ENCODE results near the gene MRFAP1. TPM values are rescaled to one million over a fixed set of nuclear protein-coding genes. Genes with fewer than 3 reads are reported as not detected.

The MRFAP1 gene
- total and polyA plus RNA-seq, 10 of the 15 experiments (the other 5 are each of a cell fraction or from before 2014, with no cell fraction given) = 18.7 to 105 (median 80.8) TPM

- in situ Hi-C loops (cut with MboI) = no loop called here
- no peak for DNase-seq (ENCODE audit: low read depth, low spot score)
- no peak for ATAC-seq
- FAIRE-seq = no peak
- TF ChIP-seq PAX5 (IDR thresholded peaks at IDR 0.05; ENCODE audit: borderline replicate concordance, low read depth, low read length) = no peak
- no peak for TF ChIP-seq ESRRA (IDR thresholded peaks at IDR 0.05; ENCODE audit: low read length)
- TF ChIP-seq YY1 (IDR thresholded peaks at IDR 0.05; ENCODE audit: low read depth, low read length) = no peak
- no peak for TF ChIP-seq POLR2AphosphoS2 (IDR thresholded peaks at IDR 0.05; ENCODE audit: low read depth, low read length)
- no peak for TF ChIP-seq SIN3A (IDR thresholded peaks at IDR 0.05; ENCODE audit: low read depth, low read length)
- TF ChIP-seq TBL1XR1 (IDR thresholded peaks at IDR 0.05; ENCODE audit: low read depth, low read length) = no peak
- TF ChIP-seq PKNOX1 (IDR thresholded peaks at IDR 0.05) = no peak
- TF ChIP-seq EZH2 (IDR thresholded peaks at IDR 0.05; ENCODE audit: borderline replicate concordance, control insufficient read depth, low read depth, low read length) = no peak
- Histone ChIP-seq H4K20me1 (ENCODE audit: control insufficient read depth, insufficient read depth) (no peaks in the 10 kb centered on the region), H3K36me3 (ENCODE audit: control insufficient read depth in 2 of 2, insufficient read depth in 2 of 2, low read length in 1 of 2) (peaks cover 3 to 9% of the 10 kb centered on the region in 2 experiments; a peak in 3 of 4 replicates), H3K27me3 (replicated peaks in 1 of 2; ENCODE audit: control insufficient read depth in 2 of 2, insufficient read depth in 2 of 2, low read length in 1 of 2) (no peaks in the 10 kb centered on the region), H3K27ac (ENCODE audit: control insufficient read depth, insufficient read depth) (no peak overlapping the region), H3K4me1 (ENCODE audit: control insufficient read depth, insufficient read depth, low read length) (no peaks in the 10 kb centered on the region), H3K4me2 (ENCODE audit: control insufficient read depth, insufficient read depth) (no peak overlapping the region), H3K79me2 (ENCODE audit: control insufficient read depth, insufficient read depth, low read length) (no peaks in the 10 kb centered on the region), H3K9ac (ENCODE audit: control insufficient read depth, insufficient read depth, low read length) (no peak overlapping the region), H2AFZ (ENCODE audit: control insufficient read depth, low read depth, low read length) (no peak overlapping the region), H3K4me3 (no peak overlapping the region), H3K9me3 (replicated peaks; ENCODE audit: control insufficient read depth, insufficient read depth, low read length) (peaks cover 7% of the 10 kb centered on the region; the same call in 2 of the 3 replicates)
- 81% methylated on average over 6 of the region's 6 CpGs for WGBS (ENCODE audit: insufficient coverage, insufficient replicate concordance, low lambda C conversion rate, missing lambda C conversion rate)
- intact Hi-C loops (cut with micrococcal nuclease; ENCODE audit: unreplicated experiment) = no loop called here
- ChIA-PET SMC1A (ENCODE audit: uncharacterized antibody, unreplicated experiment) (no interaction called here), RAD21 (ENCODE audit: unreplicated experiment) (no interaction called here), POLR2A (no interaction called here), CTCF (no interaction called here)
- no TSS peak for BruUV-seq (replicated peaks)
Observed at GRCh38 chr4:6602289-6602688, 38.2 kb upstream of the MRFAP1 start.

- CTCF ChIA-PET = no interaction called here
- Histone ChIP-seq H3K4me1 (ENCODE audit: control insufficient read depth, insufficient read depth, low read length) (no peaks in the 10 kb centered on the region), H3K4me3 (no peak overlapping the region), H3K36me3 (ENCODE audit: control insufficient read depth in 2 of 2, insufficient read depth in 2 of 2, low read length in 1 of 2) (peaks cover 2 to 9% of the 10 kb centered on the region in 2 experiments; a peak in 3 of 4 replicates), H3K4me2 (ENCODE audit: control insufficient read depth, insufficient read depth) (no peak overlapping the region), H3K9me3 (replicated peaks; ENCODE audit: control insufficient read depth, insufficient read depth, low read length) (peaks cover 7% of the 10 kb centered on the region; the same call in 2 of the 3 replicates), H4K20me1 (ENCODE audit: control insufficient read depth, insufficient read depth) (no peaks in the 10 kb centered on the region), H3K27ac (ENCODE audit: control insufficient read depth, insufficient read depth) (no peak overlapping the region), H2AFZ (ENCODE audit: control insufficient read depth, low read depth, low read length) (no peak overlapping the region), H3K27me3 (replicated peaks in 1 of 2; ENCODE audit: control insufficient read depth in 2 of 2, insufficient read depth in 2 of 2, low read length in 1 of 2) (no peaks in the 10 kb centered on the region), H3K79me2 (ENCODE audit: control insufficient read depth, insufficient read depth, low read length) (no peaks in the 10 kb centered on the region), H3K9ac (ENCODE audit: control insufficient read depth, insufficient read depth, low read length) (no peak overlapping the region)
- RAD21 ChIA-PET (ENCODE audit: unreplicated experiment) = no interaction called here
- in situ Hi-C loops (cut with MboI) (no loop called here), intact Hi-C loops (cut with micrococcal nuclease; ENCODE audit: unreplicated experiment) (no loop called here)
- BruUV-seq (replicated peaks) = no TSS peak
- 94% methylated on average over 10 of the region's 12 CpGs for WGBS (ENCODE audit: insufficient coverage, insufficient replicate concordance, low lambda C conversion rate, missing lambda C conversion rate)
- SMC1A ChIA-PET (ENCODE audit: uncharacterized antibody, unreplicated experiment) = no interaction called here
- POLR2A ChIA-PET = no interaction called here
- no peak for DNase-seq (ENCODE audit: low read depth, low spot score)
- FAIRE-seq = no peak
- ATAC-seq = no peak
- TF ChIP-seq FOXM1 (IDR thresholded peaks at IDR 0.05; ENCODE audit: low read depth, low read length) (no peak), RB1 (IDR thresholded peaks at IDR 0.05; ENCODE audit: borderline replicate concordance) (no peak), POLR2AphosphoS2 (IDR thresholded peaks at IDR 0.05; ENCODE audit: low read depth, low read length) (no peak), EZH2 (IDR thresholded peaks at IDR 0.05; ENCODE audit: borderline replicate concordance, control insufficient read depth, low read depth, low read length) (no peak), NR2F1 (conservative IDR thresholded peaks at IDR 0.05) (no peak), MAX (IDR thresholded peaks at IDR 0.05; ENCODE audit: low read depth, low read length) (no peak), ZNF592 (IDR thresholded peaks at IDR 0.05) (no peak), RUNX3 (IDR thresholded peaks at IDR 0.05; ENCODE audit: low read length) (no peak)
Observed at GRCh38 chr4:6603128-6603527, 37.4 kb upstream of the MRFAP1 start.

Measured in GM12878 (cell line).